SK-N-SH (cell line): ENCODE results near the gene LRP5.

Experiments used
- CTCF ChIP-seq: fragments of 200-600 bp; sonication (generic); IDR thresholded peaks from 2 replicates; pipeline ENCODE4 v1.6.1; 2017; ENCODE audit warnings: antibody characterized with exemption, mild to moderate bottlenecking, moderate library complexity
- FOXM1 ChIP-seq: IDR thresholded peaks from 2 replicates; pipeline ENCODE4 v1.4.0; 2012; ENCODE audit warnings: low read depth, mild to moderate bottlenecking
- MAX ChIP-seq: IDR thresholded peaks from 2 replicates; pipeline ENCODE4 v1.4.0; 2012; ENCODE audit warnings: low read depth
- MXI1 ChIP-seq: IDR thresholded peaks from 2 replicates; pipeline ENCODE4 v1.6.1; 2012; ENCODE audit warnings: mild to moderate bottlenecking, low read depth, low read length, improper control_type of control experiment
- TEAD4 ChIP-seq: IDR thresholded peaks from 2 replicates; pipeline ENCODE4 v1.4.0; 2012; ENCODE audit warnings: mild to moderate bottlenecking, borderline replicate concordance; ENCODE audit not compliant: insufficient read depth
- TF ChIP-seq, protein P1 (sequence below): IDR thresholded peaks from 2 replicates; pipeline ENCODE4; 2012

GRCh38 chr11:68297052-68297378 is 15.4 kb upstream of the LRP5 start:
- TF ChIP-seq CTCF (no peak), TEAD4 (no peak), MXI1 (no peak), FOXM1 (no peak), MAX (no peak)
- TF ChIP-seq, protein P1, sequence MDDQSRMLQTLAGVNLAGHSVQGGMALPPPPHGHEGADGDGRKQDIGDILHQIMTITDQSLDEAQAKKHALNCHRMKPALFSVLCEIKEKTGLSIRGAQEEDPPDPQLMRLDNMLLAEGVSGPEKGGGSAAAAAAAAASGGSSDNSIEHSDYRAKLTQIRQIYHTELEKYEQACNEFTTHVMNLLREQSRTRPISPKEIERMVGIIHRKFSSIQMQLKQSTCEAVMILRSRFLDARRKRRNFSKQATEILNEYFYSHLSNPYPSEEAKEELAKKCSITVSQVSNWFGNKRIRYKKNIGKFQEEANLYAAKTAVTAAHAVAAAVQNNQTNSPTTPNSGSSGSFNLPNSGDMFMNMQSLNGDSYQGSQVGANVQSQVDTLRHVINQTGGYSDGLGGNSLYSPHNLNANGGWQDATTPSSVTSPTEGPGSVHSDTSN = no peak
